Epidermal melanocyte (primary cell): ENCODE measurements around the gene PLXNB2.

Experiments used
- DNase-seq: peaks from one replicate; pipeline ENCODE4 v3.0.0; 2011; ENCODE audit warnings: low spot score; ENCODE audit not compliant: insufficient read length

PLXNB2 gene

DNA sequence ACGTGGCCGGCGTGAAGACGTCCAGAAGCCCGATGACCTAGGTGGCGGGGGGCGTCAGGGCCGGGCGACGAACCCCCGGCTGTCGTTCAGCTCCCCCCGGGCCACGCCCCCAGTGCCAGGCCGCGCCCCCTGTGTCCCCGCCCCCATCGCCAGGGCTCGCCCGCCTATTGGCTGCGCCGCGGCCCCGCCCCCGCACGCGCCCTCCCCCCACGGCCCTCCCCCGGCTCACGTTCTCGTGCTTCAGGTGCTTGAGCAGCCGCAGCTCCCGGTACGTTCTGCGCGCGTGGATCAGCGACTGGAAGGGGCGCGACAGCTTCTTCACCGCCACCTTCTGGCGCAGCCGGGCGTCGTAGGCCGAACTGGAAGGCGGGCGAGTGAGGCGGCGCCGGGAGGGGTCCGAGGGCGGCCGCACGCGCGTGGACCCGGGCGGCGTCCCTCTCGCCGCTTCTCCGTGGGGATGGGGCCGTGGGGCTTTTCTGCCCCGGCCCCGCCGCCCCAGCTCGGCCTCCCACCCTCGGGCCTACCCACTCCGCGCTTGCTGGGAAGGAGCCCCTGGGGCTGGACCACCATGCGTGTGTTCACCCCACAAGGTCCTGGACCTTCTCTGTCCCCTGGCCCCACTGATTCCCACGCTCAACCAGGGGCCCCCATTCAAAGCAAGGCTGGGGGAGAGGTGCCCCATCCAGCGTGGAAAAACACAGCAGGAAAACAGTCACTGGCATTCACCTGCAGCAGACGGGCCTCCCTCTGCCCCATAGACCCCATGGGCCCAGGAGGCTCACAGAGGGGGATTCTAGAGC is 39.7 kb downstream of the PLXNB2 start:
- peak; percentile 87 for DNase-seq

DNA sequence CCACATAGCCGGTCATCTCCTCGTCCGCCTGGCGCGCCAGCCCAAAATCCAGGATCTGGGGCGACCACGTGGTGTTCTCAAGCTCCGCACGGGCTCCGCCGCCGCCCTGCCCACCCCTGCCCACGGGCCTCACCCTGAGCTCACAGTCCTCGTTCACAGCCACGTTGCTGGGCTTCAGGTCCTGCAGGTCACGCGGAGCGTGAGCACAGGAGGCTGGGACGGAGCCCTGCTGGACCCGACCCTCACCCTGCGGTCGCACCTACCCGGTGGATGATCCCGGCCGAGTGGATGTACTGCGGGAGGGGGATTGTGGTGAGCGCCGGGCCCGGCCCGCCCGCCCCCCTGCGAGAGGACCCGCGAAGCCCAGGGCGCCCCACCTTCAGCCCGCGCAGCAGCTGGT is 40.5 kb downstream of the PLXNB2 start:
- DNase-seq, result no peak

DNA sequence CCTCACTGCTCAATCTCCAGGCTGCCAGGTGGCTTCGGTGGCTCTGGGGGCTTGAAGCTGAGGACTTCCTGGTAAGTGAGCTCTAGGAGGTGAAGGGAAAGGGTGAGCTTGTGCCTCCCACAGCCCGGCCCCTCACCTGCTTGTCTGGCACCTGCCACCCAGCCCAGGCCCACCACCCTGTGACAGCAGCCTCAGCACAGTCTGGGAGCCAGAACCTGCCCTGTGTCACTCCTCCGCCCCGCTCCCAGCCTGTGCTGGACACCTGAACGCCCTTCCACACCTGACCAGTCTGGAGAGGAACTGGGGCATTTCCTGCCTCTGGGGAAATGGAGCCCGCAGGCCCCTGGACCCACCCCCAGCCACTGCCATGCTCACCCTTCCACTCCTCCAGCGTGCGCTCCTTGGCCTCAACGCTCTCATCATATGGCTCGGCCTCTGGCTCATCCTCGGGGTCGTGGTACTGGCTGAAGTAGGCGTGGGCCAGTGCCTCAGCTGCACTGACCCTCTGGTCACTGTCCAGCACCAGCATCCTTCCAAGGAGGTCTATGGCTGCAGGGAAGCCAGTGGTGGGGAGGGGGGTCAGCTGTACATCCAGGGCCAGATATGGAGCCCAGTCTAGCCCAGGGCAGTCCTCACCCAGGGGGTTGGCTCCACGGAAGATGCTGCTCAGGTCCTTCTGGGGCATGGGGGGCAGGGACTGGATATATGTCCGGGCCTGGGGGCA is 42.3 kb downstream of the PLXNB2 start:
- DNase-seq, result no peak

DNA sequence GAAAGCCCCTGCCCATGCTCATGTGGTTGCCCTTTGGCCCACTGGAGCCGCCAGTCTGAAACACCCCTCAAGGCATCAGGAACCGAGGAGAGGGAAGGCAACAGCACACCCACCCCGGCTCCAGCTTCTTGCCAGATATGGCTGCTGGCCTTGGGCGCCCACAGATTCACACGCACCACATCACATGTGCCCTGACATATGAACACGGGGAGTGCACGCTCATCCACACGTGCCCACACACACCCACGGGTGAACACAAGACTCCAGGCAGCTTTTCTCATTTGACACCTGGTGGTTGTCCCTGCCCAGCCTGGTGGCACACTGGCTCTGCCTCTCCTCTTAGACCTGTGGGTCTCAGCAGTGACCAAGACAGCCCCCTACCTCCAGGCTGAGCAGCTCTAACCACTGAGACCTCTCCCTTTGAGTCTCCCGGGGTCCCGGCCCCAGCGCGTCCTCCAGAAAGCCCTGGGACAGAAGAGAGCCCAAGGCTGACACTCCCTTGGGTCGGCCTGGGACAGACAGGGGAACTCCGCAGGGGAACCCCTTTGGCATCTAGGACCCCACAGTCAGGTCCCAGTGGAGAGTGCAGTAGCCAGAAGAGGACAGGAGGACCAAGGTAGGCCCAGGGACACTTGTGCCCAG is 43.2 kb downstream of the PLXNB2 start:
- no peak for DNase-seq

DNA sequence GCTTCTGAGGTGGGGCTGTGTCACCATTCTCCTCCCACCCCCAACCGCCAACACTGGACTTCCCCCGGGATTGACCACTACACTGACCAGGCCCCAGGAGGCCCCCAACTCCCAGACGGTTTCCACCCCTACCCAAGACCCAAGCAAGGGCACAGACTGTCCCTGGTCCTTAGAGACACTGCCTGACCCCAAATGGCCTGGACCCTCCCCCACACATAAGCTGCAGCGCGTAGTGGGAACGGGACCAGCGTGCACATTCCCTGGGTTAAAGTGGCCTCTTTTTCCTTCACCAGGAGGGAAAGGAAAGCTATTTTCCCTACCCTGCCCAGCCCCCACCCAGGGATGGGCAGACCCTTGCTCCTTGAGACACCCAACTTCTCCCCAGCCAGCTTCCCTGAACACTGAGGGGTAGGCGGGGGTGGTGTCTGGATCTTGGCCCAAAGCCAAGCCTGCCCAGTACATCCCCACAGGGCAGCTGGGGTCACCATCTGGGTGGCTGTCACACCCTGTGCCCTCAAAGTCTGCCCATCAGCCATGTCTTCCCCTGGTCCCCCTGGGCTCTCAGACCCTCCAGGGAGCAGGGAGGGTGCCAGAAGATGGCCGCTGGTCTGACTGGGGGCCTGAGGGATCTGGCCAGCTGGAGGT is 44.4 kb downstream of the PLXNB2 start:
- no peak for DNase-seq

DNA sequence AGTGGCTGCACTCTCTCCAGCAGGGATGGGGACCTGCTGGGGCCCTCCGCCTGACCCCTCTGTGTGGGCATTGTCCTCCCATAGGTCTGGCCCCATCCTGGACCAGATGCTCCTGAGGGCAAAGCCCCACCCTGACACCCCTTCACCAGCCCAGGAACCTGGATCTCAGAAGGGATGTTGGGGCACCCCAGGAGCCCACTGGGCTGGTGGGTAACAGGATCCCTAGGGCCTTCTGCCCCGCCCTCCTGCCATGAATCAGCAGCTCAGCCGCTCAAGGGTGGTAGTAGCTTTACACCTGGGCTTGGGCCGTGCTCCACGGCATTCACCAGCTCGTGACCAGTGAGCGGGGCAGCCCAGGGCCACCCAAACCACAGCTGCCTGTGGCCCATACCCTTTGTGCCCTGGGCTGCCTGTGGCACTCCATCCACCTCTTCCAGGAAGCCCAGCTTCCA is 45.0 kb downstream of the PLXNB2 start:
- DNase-seq, result no peak

DNA sequence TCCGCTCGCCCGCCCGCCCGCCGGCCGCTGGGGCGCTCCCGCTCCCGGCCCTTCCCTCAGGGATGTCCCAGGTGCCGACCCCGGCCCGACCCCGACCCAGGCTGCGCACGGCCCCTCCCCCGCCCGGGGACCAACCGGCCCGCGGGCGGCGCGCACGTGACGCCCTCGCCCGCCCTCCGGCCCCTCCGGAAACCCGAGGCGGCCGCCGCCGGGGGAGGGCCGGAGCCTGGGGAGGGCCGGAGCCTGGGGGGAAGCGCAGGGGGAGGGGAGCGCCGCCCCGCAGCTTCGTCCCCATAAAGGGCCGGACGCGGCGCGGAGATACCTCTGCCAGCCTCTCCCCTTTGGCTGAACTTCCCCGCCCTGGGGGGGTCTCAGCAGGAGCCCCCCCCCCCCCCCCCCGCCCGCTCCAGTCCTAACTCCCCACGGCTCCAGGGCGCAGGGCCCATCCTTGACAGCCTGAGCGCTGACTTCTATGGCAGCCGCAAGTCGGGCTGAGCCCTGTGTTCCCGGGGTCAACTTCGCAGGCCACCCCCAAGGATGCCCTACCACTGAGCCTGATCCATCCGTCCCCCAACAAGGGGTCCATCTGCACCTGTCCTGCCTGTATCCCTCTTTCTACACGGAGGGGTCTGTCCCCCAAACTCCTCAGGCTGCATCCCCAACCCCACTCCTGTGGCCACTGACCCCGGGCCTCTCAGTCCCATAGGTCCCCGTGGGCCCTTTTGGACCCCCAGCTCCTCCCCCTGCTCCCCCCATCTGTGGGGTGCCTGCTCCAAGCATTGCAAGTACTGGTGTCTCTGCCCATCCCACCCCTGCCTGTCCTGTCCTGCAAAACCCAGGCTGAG is 45.6 kb downstream of the PLXNB2 start, which contains the start of gene MAPK12:
MAPK12 (minus strand) TSS at position 69 of the 845 bp plus-strand sequence. CDS start 174 bp downstream, outside the sequence.
- DNase-seq, result no peak

DNA sequence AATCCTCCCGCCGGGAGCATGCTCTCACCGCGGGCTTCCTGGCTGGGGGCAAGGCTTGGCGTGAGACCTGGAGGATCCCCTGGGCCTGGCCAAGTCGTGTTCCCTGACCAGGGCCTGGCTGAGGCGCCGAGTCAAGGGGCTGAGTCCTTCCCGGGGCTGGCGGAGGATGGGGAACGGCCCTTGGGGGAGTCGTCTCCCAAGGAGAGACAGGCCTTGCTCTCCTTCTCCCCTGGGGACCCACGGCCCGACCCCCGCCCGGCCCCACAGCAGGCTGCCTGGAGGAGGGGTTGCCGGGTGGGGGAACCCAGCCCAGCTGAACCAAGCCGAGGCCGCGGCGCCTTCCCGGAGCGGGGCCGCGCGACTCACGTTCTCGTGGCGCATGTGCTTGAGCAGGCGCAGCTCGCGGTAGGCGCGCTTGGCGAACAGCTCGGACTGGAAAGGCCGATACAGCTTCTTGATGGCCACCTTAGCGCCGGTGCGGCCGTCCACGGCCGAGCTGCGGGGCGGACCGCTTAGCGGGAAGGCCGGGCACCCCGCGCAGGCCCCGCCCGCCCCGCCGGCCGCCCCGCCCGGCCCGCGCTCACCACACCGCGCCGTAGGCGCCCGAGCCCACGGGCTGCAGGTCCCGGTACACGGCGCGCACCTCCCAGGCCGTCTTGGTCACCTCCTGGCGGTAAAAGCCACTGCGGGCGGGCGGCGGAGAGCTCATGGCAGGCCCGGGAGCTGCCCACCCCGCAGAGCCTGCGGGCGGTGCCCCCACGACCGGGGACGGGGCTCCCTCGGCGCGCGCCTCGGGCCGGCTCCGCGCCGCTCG is 46.4 kb downstream of the PLXNB2 start:
- no peak for DNase-seq

DNA sequence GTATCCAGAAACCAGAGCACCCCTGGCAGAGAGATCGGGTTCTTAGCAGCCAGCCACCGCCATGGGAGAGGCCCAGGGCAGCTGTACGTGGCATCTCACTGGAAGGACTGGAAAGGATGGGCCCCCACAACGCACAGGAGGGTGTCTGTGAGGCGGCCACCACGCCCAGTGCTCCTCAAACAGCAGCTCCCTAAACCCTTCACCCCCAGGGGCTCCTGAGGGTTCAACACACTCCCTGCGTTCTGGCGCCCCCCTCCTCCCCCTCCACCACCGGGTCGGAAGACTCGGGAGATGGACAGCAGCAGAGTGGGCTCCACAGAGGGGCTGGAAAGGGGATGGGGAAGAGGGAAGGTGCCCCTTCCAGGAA is 47.0 kb downstream of the PLXNB2 start:
- no peak for DNase-seq

DNA sequence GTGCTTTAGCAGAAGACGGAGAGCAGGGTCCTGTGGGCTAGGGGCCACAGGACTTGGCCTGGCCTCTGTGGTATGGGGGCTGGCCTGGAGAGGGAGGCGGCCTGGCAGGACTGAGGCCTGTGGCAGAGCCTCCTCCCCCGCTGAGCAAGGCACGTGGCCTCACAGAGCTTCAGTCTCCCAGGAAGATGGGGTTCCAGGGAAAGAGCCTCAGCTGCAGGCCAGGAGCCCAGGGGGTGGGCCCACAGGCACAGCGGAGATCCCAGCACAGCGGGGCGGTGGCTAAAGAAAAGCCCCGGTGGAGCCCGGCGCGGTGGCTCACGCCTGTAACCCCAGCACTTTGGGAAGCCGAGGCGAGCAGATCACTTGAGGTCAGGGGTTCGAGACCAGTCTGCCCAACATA is 48.1 kb downstream of the PLXNB2 start:
- no peak for DNase-seq

DNA sequence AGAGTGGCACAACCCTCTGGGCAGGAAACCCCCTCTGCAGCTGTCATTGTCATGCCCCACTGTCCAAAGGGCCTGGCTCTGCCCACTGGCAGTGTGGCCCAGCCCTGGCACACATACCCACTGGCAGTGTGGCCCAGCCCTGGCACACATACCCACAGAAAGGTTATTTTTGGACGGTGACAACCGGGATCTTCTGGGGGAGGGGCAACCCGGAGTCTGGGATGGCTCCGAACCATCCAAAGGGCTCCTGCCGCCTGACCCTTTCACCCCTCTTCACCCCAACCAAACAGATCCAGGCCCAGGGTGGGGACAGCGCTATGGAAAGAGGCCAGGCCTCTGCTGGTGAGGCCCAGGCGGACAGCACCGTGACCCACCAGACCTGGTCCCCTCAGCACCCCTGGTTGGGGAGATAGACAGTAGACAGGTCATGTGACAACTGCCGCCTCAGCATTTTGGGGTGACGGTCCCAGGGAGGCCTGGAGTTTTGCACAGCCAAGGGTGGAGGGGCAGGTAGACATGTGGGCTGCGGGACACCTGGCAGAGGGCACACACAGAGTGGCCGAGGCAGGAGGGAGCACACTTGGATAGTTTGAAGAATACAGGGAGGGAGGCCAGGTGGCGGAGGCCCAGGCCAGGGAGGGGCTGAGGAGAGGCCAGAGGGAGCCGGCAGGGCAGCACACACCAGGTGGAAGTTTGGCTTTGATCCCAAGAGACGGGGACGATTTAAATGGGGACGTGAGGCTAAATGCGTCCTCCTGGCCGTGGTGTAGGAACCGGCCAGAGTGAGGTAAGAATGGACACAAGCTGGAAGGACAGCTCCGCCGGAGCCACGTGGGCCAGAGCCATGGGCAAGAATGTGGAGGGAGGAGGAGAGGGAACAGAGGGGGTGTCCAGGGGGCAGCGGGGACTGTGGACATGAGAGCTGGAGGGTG is 48.8 kb downstream of the PLXNB2 start:
- no peak for DNase-seq

DNA sequence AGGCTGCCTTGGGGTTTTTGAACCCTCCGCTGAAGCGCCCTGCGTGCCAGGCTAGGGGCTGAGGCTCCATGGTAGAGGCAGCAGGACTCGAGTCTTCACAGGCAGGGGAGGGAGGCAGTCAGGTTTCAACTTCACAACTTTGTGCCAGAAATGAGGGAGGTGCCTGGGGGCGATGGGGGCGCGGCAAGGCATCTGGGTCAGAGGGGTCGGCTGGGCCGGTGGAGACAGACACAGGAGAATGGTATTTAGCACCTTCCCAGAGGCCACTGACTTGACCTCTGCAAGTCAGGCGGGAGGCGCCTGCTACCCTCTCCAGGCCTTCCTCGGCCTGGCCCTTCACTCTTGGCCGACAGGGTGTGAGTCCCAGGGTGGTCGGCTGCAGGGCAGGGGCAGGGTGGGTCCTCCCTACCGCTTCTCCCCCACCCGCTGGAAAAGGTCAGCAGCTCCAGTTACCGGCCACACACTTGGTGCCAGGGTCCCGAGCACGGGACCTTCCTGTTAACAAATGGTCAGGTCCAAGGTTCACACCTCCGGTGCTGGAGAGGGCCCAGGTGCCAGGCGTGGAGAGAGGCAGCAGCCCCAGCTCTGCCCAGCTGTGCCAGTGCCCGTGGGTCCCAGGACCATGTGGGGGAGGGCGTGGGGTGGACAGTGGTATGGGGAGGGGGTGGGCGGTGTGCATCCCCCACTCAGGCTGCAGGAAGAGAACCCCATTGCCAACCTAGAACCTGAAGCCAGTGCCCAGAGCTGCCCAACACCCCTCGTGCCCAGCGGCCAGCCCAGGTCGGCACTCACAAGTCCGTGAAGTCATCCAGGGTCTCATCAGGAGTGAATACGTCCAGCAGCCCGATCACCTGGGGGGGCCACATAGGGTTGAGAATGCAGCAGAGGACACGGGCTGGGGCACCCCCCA is 49.7 kb downstream of the PLXNB2 start:
- no peak for DNase-seq

DNA sequence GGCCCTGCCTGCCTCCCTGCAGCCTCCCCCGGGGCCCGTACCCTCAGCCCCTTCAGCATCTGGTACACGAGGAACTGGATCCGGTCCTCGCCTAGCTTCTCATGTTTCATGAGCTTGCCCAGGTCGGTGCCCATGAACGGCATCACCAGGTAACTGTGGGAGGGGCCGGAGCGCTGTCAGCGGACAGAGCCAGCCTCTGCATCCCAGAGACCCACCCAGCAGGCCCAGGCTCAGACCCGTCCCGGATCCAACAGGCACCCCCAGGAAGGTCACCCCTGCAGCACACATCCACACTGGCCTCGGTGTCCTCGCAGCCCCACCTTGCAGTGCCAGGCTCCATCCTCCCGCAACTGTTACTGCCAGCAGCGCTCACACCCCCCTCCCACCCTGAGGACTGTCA is 50.4 kb downstream of the PLXNB2 start:
- no peak for DNase-seq

DNA sequence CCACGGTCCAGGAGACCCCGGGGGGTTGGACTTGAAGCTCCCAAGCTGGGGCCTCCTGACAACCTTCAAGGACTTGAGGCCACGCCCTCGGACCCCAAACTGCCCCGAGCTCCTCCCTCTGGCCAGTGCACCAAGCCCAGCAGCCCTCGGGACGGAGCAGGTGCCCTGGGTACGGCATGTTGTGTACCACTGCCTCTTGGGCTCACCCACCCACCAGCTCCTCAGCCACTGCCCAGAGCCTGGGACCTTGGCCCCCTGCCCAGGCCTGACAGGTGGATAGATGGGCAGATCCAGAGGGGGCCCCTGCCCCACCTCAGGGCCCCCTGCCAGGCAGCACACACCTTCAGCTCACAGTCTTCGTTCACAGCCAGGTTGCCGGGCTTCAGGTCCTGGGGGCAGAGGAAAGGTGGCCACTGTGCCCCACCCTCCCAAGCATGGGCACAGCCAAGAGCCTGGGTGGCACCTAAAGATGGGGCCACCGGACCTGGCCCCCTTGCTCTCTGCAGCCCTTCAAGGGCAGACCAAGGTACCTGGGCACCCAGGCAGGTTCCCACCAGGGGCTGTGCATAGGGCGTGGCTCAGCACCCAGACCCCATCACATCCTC is 51.1 kb downstream of the PLXNB2 start:
- no peak for DNase-seq

DNA sequence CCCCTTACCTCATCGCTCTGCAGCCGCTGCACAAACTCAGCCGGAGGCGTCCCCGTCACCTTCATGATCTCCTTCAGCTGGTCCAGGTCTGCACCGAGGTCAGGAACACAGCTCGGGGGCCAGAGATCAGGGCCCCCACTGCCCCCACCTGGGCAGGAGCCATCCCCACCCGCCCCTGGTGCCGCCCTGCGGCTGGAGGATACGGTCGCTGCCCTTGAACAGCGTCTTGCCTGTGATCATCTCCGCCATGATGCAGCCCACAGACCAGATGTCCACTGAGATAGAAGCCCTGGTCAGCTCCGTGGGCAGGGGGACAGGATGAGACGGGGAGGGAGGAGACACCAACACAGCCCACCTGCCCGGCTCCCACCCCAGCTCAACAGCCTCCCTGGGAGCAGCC is 51.8 kb downstream of the PLXNB2 start:
- no peak for DNase-seq

DNA sequence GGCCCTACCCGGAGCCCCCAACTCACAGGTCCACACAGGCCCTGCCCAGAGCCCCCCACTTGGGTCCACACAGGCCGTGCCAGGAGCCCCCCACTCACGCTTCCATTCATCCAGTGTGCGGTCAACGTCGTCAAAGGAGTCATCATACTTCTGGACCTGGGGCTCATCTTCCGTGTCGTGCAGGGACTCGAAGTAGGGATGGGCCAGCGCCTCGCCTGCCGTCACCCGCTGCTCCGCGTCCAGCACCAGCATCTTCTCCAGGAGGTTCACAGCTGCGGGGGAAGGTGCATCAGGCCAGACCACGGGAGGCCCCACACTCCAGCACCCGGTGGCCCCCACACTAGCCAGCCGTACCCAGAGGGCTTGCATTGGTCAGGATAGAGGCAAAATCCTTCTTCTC is 52.3 kb downstream of the PLXNB2 start:
- no peak for DNase-seq

DNA sequence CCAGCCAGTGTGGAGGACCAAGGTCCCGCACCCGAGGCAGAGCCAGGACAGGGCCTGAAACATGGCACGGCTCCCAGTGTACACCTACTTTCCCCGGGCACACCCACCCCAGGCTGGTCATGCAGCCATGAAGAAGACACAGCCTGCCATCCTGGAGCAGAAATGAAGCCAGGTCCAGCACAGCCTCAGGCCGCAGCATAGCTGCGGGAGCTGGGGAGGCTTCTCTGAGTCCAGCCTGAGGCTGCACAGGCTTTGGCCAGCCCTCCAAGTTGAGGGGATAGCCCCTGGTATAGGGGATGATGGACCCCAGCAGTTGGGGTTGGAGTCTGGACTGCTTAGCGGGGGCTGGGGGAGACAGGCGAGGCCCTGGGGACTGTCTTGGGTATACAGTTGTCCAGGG is 53.5 kb downstream of the PLXNB2 start:
- DNase-seq, result no peak
